GM12801 (cell line): ENCODE measurements around the gene DIPK1B.

Experiments used
- CTCF ChIP-seq: IDR thresholded peaks from one replicate; pipeline ENCODE4 v1.5.1; 2011; ENCODE audit warnings: control low read depth; ENCODE audit not compliant: insufficient read length; ENCODE audit errors: extremely low read depth

The DIPK1B gene

GRCh38 chr9:136738960-136739359, 26.6 kb downstream of the DIPK1B start:
- TF ChIP-seq CTCF, result no peak

GRCh38 chr9:136739509-136739908, 27.1 kb downstream of the DIPK1B start:
- TF ChIP-seq CTCF, result no peak

GRCh38 chr9:136740069-136740468, 27.7 kb downstream of the DIPK1B start:
- no peak for TF ChIP-seq CTCF

GRCh38 chr9:136740491-136740890, 28.1 kb downstream of the DIPK1B start:
- no peak for TF ChIP-seq CTCF

GRCh38 chr9:136740971-136741882, 28.9 kb downstream of the DIPK1B start:
- no peak for TF ChIP-seq CTCF

GRCh38 chr9:136741883-136742571, 29.7 kb downstream of the DIPK1B start:
- no peak for TF ChIP-seq CTCF

- TF ChIP-seq CTCF, result no peak
These were observed 30.4 kb downstream of the DIPK1B start, which contains the start of gene LCN10 for GRCh38 chr9:136742591-136743391. LCN10 (minus strand) TSS chr9:136742940; CDS start chr9:136742903, 37 bp downstream.
